ENCODE results near the gene DIDO1. TPM values are rescaled to one million over a fixed set of nuclear protein-coding genes. Genes with fewer than 3 reads are reported as not detected.

The DIDO1 gene
- total RNA-seq, 2 experiments from 2014 or later = 51.9 to 54.3 TPM

GRCh38 chr20:62918831-62919230 is 7.5 kb downstream of the DIDO1 start:
- Histone ChIP-seq H3K9me3 (ENCODE audit: control insufficient read depth in 1 of 2, insufficient read depth in 1 of 2, low read length in 2 of 2) (no peaks in the 10 kb centered on the region), H3K27ac (ENCODE audit: low read depth in 1 of 2, low read length in 2 of 2) (peak overlapping the region; percentile 26 to 66), H3K27me3 (ENCODE audit: control insufficient read depth in 1 of 2, insufficient read depth in 2 of 2, low read length in 2 of 2) (no peaks in the 10 kb centered on the region), H3K4me3 (ENCODE audit: low read length) (peak overlapping the region; percentile 34), H3K4me1 (ENCODE audit: insufficient read depth, low read length) (peaks cover 83% of the 10 kb centered on the region), H3K36me3 (ENCODE audit: insufficient read depth, low read length) (peaks cover 4% of the 10 kb centered on the region)
- DNase-seq (peak in 11 of 14 experiments; percentile 35 to 75 (median 51)), ATAC-seq (ENCODE audit: poor library complexity) (peak; percentile 61)
- Mint-ChIP-seq H3K36me3 (ENCODE audit: low read depth) (peaks cover 9% of the 10 kb centered on the region), H3K4me3 (peak overlapping the region; percentile 85), H3K9me3 (no peaks in the 10 kb centered on the region), H3K27me3 (no peaks in the 10 kb centered on the region), H3K4me1 (ENCODE audit: low read depth) (peaks cover 93% of the 10 kb centered on the region), H3K27ac (peak overlapping the region; percentile 82)
- no peak for TF ChIP-seq CTCF (IDR thresholded peaks at IDR 0.05)
- intact Hi-C loops (cut with DNase I, micrococcal nuclease) = loop anchor here in 1 of 2 experiments (1.0 to 2.0 kb wide), 2 partner anchors 18 to 19 kb away; no protein-coding TSS in a partner anchor
- ChIA-PET POLR2A (interaction anchor here (0.8 to 5.6 kb wide), 11 partner anchors 8 to 57 kb away, joined by 3 to 40 read pairs (median 9); partner anchors contain the start of genes DIDO1, GID8 and TCFL5), CTCF (interaction anchor here (0.9 to 5.3 kb wide), 6 partner anchors 11 to 62 kb away, joined by 3 to 38 read pairs (median 4); no protein-coding TSS in a partner anchor)

DNA sequence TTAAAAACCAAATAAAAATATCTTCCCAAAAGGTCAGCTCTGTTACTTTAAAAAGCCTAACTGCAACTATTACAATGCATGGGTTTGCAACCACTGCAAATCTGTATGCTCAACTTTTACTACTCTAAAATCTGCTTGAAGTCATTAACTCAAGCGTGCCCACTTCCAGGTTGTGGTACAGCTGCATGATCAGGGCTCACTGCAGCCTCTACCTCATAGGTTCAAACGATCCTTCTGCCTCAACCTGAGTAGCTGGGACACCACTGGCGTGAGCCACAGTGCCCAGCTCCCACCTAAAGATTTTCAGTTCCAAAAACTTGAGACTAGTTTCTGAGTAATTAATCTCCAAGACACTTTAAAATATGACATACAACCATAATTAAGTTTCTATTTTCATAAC is 8.2 kb downstream of the DIDO1 start:
- ChIA-PET CTCF (interaction anchor here (0.9 to 5.3 kb wide), 6 partner anchors 10 to 63 kb away, joined by 3 to 38 read pairs (median 4); no protein-coding TSS in a partner anchor), POLR2A (interaction anchor here (0.8 to 5.6 kb wide), 10 partner anchors 8 to 60 kb away, joined by 3 to 40 read pairs (median 10); partner anchors contain the start of genes DIDO1, GID8 and TCFL5)
- H3K36me3 Mint-ChIP-seq (ENCODE audit: low read depth) = peaks cover 16% of the 10 kb centered on the region
- peaks cover 93% of the 10 kb centered on the region for H3K4me1 Mint-ChIP-seq (ENCODE audit: low read depth)
- H3K9me3 Mint-ChIP-seq = no peaks in the 10 kb centered on the region
- H3K27me3 Mint-ChIP-seq = no peaks in the 10 kb centered on the region
- Histone ChIP-seq H3K27me3 (ENCODE audit: control insufficient read depth in 1 of 2, insufficient read depth in 2 of 2, low read length in 2 of 2) (no peaks in the 10 kb centered on the region), H3K9me3 (ENCODE audit: control insufficient read depth in 1 of 2, insufficient read depth in 1 of 2, low read length in 2 of 2) (no peaks in the 10 kb centered on the region), H3K27ac (ENCODE audit: low read depth in 1 of 2, low read length in 2 of 2) (peak overlapping the region in 1 of 2 donors; percentile 66), H3K36me3 (ENCODE audit: insufficient read depth, low read length) (peaks cover 11% of the 10 kb centered on the region), H3K4me3 (ENCODE audit: low read length) (peak overlapping the region; percentile 34), H3K4me1 (ENCODE audit: insufficient read depth, low read length) (peaks cover 82% of the 10 kb centered on the region)
- peak overlapping the region; percentile 85 for H3K4me3 Mint-ChIP-seq
- peak in 5 of 14 experiments; percentile 25 to 49 (median 41) for DNase-seq
- peak overlapping the region; percentile 82 for H3K27ac Mint-ChIP-seq
- TF ChIP-seq CTCF (IDR thresholded peaks at IDR 0.05) = no peak
- peak; percentile 29 for ATAC-seq (ENCODE audit: poor library complexity)
- intact Hi-C loops (cut with DNase I, micrococcal nuclease) = loop anchor here in 1 of 2 experiments (1.0 to 2.0 kb wide), 2 partner anchors 18 to 19 kb away; no protein-coding TSS in a partner anchor

DNA sequence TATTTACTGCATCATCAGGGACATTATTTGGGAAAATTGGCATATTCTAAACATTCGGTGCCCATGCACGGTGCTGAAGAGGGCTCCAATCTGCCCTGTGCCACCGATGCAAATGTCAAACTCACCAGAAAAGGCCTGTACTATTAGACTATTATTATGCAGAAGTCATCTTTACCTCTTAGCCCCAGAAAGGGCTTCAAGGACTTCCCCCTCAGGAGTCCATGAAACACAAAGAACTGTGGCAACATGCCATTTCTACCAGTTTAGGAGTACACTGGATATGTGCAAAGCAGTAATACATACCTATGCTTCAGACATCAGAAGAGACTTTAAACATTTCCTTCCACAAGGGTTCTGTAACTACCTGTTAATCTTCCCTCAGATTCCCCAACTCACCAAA is 8.6 kb downstream of the DIDO1 start:
- CTCF ChIA-PET = interaction anchor here (1.5 to 5.3 kb wide), 4 partner anchors 10 to 19 kb away, joined by 4 to 38 read pairs (median 12); no protein-coding TSS in a partner anchor

More for the DNA sequence above, 8.6 kb downstream of the DIDO1 start:
- DNase-seq (no peak), ATAC-seq (ENCODE audit: poor library complexity) (no peak)
- no peaks in the 10 kb centered on the region for H3K27me3 Mint-ChIP-seq
- intact Hi-C loops (cut with DNase I, micrococcal nuclease) = loop anchor here in 1 of 2 experiments (1.0 to 2.0 kb wide), 2 partner anchors 17 to 19 kb away; no protein-coding TSS in a partner anchor
- H3K36me3 ChIP-seq (ENCODE audit: insufficient read depth, low read length) = peaks cover 14% of the 10 kb centered on the region
- no peaks in the 10 kb centered on the region for H3K9me3 Mint-ChIP-seq
- H3K36me3 Mint-ChIP-seq (ENCODE audit: low read depth) = peaks cover 20% of the 10 kb centered on the region
- peak overlapping the region; percentile 82 for H3K27ac Mint-ChIP-seq
- TF ChIP-seq CTCF (IDR thresholded peaks at IDR 0.05) = no peak
- H3K4me1 ChIP-seq (ENCODE audit: insufficient read depth, low read length) = peaks cover 81% of the 10 kb centered on the region
- H3K4me3 Mint-ChIP-seq = peak overlapping the region; percentile 85
- peak overlapping the region in 1 of 2 donors; percentile 66 for H3K27ac ChIP-seq (ENCODE audit: low read depth in 1 of 2, low read length in 2 of 2)
- no peaks in the 10 kb centered on the region for H3K27me3 ChIP-seq (ENCODE audit: control insufficient read depth in 1 of 2, insufficient read depth in 2 of 2, low read length in 2 of 2)
- peaks cover 93% of the 10 kb centered on the region for H3K4me1 Mint-ChIP-seq (ENCODE audit: low read depth)
- peak overlapping the region; percentile 34 for H3K4me3 ChIP-seq (ENCODE audit: low read length)
- POLR2A ChIA-PET = interaction anchor here (1.0 to 5.6 kb wide), 8 partner anchors 9 to 60 kb away, joined by 3 to 40 read pairs (median 10); partner anchors contain the start of genes DIDO1, GID8 and TCFL5
- H3K9me3 ChIP-seq (ENCODE audit: control insufficient read depth in 1 of 2, insufficient read depth in 1 of 2, low read length in 2 of 2) = no peaks in the 10 kb centered on the region
